HCT116 (cell line): ENCODE measurements around the gene APOA5. TPM values are rescaled to one million over a fixed set of nuclear protein-coding genes. Genes with fewer than 3 reads are reported as not detected.

Experiments used
- ATAC-seq: fragments of 200-7000 bp; cut with Tn5 transposase; 2 replicates; pipeline ENCODE4 v1.9.1; 2020; ENCODE audit warnings: mild to moderate bottlenecking, moderate library complexity
- BruUV-seq: library from RNA; stranded (reverse); fragments of 400-500 nt; replicated peaks from 2 replicates; lab custom pipeline; 2021; lab: Mats Ljungman, UMichigan
- CTCF ChIA-PET: fragments of 300-600 bp; sonication (Branson Sonifier 250); formaldehyde crosslinking; loops from one replicate; lab custom pipeline; 2021; ENCODE audit warnings: antibody characterized with exemption; lab: Charles Lee
- POLR2A ChIA-PET: fragments of 300-600, 350-600 bp; sonication (Branson Sonifier 250); formaldehyde crosslinking; loops from one replicate; lab custom pipeline; 2021; ENCODE audit warnings: antibody characterized with exemption; lab: Charles Lee
- RAD21 ChIA-PET, 2 experiments: fragments of 300-600 bp; sonication (Branson Sonifier 250); formaldehyde crosslinking; loops; one replicate each; lab custom pipeline; 2023; ENCODE audit warnings: low total read pairs in 2 of 2; ENCODE audit not compliant: uncharacterized antibody in 2 of 2, unreplicated experiment in 2 of 2, low non-redundant PET in 1 of 2; lab: Charles Lee
- DNase-seq: peaks from one replicate; pipeline ENCODE4 v3.0.0-alpha.2; 2010; ENCODE audit warnings: low read depth, low spot score
- H2AFZ ChIP-seq: fragments of 200-600 bp; shearing (Covaris generic), sonication (generic); 2 replicates; pipeline ENCODE4 v1.6.1; 2017; ENCODE audit warnings: low read depth, mixed run types, mixed read lengths, antibody characterized with exemption, low read length; ENCODE audit not compliant: poor library complexity, severe bottlenecking
- H3K27ac ChIP-seq: 2 replicates; pipeline ENCODE4 v1.5.1; 2012; ENCODE audit warnings: low read depth, low read length
- H3K27me3 ChIP-seq: fragments of 200-600 bp; sonication (generic); 2 replicates; pipeline ENCODE4 v1.6.1; 2016; ENCODE audit warnings: mixed run types, low read length, mixed read lengths; ENCODE audit not compliant: insufficient read depth
- H3K36me3 ChIP-seq, 2 experiments: fragments of 200-500 bp in 1 of 2; fragments of 200-600 bp in 1 of 2; sonication (Bioruptor generic) in 1 of 2; sonication (generic) in 1 of 2; 2 replicates each; pipeline versions ENCODE4 v1.5.1 to v1.6.1; 2014 to 2016; ENCODE audit warnings: low read length in 2 of 2, inconsistent platforms in 1 of 2, mixed read lengths in 1 of 2, mixed run types in 1 of 2; ENCODE audit not compliant: insufficient read depth in 2 of 2, control insufficient read depth in 1 of 2
- H3K4me1 ChIP-seq, 2 experiments: fragments of 200-600 bp in 1 of 2; sonication (generic) in 1 of 2; 2 replicates each; pipeline versions ENCODE4 v1.5.1 to v1.6.1; 2012 to 2017; ENCODE audit warnings: low read length in 2 of 2, inconsistent platforms in 1 of 2, mild to moderate bottlenecking in 1 of 2, mixed read lengths in 1 of 2, mixed run types in 1 of 2, moderate library complexity in 1 of 2; ENCODE audit not compliant: insufficient read depth in 2 of 2, control insufficient read depth in 1 of 2
- H3K4me2 ChIP-seq: fragments of 200-600 bp; sonication (generic); 2 replicates; pipeline ENCODE4 v1.6.1; 2017; ENCODE audit warnings: mixed run types, low read length, mixed read lengths
- H3K4me3 ChIP-seq, 2 experiments: fragments of 200-600 bp in 1 of 2; sonication (generic) in 1 of 2; replicated peaks in 1 of 2; 2 replicates each; pipeline ENCODE4 v1.5.1; 2011 to 2016; ENCODE audit warnings: low read length in 2 of 2, control low read depth in 1 of 2, low read depth in 1 of 2, mild to moderate bottlenecking in 1 of 2, mixed read lengths in 1 of 2, mixed run types in 1 of 2
- H3K79me2 ChIP-seq: fragments of 200-600 bp; sonication (generic); 2 replicates; pipeline ENCODE4 v1.6.1; 2017; ENCODE audit warnings: mild to moderate bottlenecking, mixed run types, low read length, moderate library complexity, mixed read lengths; ENCODE audit not compliant: insufficient read depth
- H3K9ac ChIP-seq: fragments of 200-600 bp; sonication (generic); 2 replicates; pipeline ENCODE4 v1.6.1; 2016; ENCODE audit warnings: low read length, mixed read lengths
- H3K9me2 ChIP-seq: fragments of 200-600 bp; sonication (generic), shearing (Covaris generic); 2 replicates; pipeline ENCODE4 v1.6.1; 2017; ENCODE audit warnings: mixed run types, mild to moderate bottlenecking, moderate library complexity; ENCODE audit not compliant: insufficient read depth
- H3K9me3 ChIP-seq, 2 experiments: fragments of 200-500 bp in 1 of 2; fragments of 200-600 bp in 1 of 2; sonication (Bioruptor generic) in 1 of 2; sonication (generic) in 1 of 2; 2 replicates each; pipeline ENCODE4 v1.6.1; 2014 to 2017; ENCODE audit warnings: low read length in 2 of 2, mixed read lengths in 2 of 2, inconsistent platforms in 1 of 2, low read depth in 1 of 2, mild to moderate bottlenecking in 1 of 2, mixed run types in 1 of 2, moderate library complexity in 1 of 2; ENCODE audit not compliant: control insufficient read depth in 1 of 2, insufficient read depth in 1 of 2
- H4K20me1 ChIP-seq: fragments of 200-600 bp; sonication (generic), shearing (Covaris generic); 2 replicates; pipeline ENCODE4 v1.6.1; 2017; ENCODE audit warnings: mixed run types, mild to moderate bottlenecking, moderate library complexity; ENCODE audit not compliant: insufficient read depth
- CBX3 ChIP-seq: IDR thresholded peaks from 2 replicates; pipeline ENCODE4 v1.6.1; 2012; ENCODE audit warnings: low read depth
- CEBPB ChIP-seq: IDR thresholded peaks from 2 replicates; pipeline ENCODE4 v1.6.1; 2012; ENCODE audit warnings: low read depth
- EGR1 ChIP-seq: IDR thresholded peaks from 2 replicates; pipeline ENCODE4 v1.6.1; 2012; ENCODE audit warnings: low read depth
- ELF1 ChIP-seq: IDR thresholded peaks from 2 replicates; pipeline ENCODE4 v1.6.1; 2012; ENCODE audit warnings: low read depth, borderline replicate concordance
- EZH2 ChIP-seq: fragments of 200-600 bp; sonication (generic); IDR thresholded peaks from 2 replicates; pipeline ENCODE4 v1.6.1; 2017; ENCODE audit warnings: antibody characterized with exemption, mixed run types
- FOSL1 ChIP-seq: IDR thresholded peaks from 2 replicates; pipeline ENCODE4 v1.6.1; 2012; ENCODE audit warnings: low read depth
- JUND ChIP-seq: IDR thresholded peaks from 2 replicates; pipeline ENCODE4 v1.6.1; 2012
- REST ChIP-seq: IDR thresholded peaks from 2 replicates; pipeline ENCODE4 v1.6.1; 2012; ENCODE audit warnings: low read depth
- SP1 ChIP-seq: IDR thresholded peaks from 2 replicates; pipeline ENCODE4 v1.6.1; 2012; ENCODE audit warnings: low read depth
- YY1 ChIP-seq: IDR thresholded peaks from 2 replicates; pipeline ENCODE4 v1.6.1; 2011; ENCODE audit warnings: low read length, low read depth, moderate library complexity, mild to moderate bottlenecking; ENCODE audit not compliant: insufficient replicate concordance; ENCODE audit errors: extremely low read depth
- intact Hi-C: fragments of 100-400 bp; cut with micrococcal nuclease; formaldehyde crosslinking; loops from 2 replicates; pipeline ENCODE4 v1.10.0; 2022
- total RNA-seq: library from RNA; stranded (reverse); gene quantifications from one replicate; pipeline ENCODE4 v1.2.1, GENCODE V29; 2021; ENCODE audit not compliant: unreplicated experiment
- TF ChIP-seq, protein P1 (sequence below): IDR thresholded peaks from 2 replicates; pipeline ENCODE4 v1.6.1; 2011; ENCODE audit warnings: mild to moderate bottlenecking, low read length, moderate library complexity; ENCODE audit not compliant: insufficient replicate concordance; ENCODE audit errors: extremely low read depth

Gene APOA5
- total RNA-seq, 1 experiment from 2014 or later, result 0.12 TPM

DNA sequence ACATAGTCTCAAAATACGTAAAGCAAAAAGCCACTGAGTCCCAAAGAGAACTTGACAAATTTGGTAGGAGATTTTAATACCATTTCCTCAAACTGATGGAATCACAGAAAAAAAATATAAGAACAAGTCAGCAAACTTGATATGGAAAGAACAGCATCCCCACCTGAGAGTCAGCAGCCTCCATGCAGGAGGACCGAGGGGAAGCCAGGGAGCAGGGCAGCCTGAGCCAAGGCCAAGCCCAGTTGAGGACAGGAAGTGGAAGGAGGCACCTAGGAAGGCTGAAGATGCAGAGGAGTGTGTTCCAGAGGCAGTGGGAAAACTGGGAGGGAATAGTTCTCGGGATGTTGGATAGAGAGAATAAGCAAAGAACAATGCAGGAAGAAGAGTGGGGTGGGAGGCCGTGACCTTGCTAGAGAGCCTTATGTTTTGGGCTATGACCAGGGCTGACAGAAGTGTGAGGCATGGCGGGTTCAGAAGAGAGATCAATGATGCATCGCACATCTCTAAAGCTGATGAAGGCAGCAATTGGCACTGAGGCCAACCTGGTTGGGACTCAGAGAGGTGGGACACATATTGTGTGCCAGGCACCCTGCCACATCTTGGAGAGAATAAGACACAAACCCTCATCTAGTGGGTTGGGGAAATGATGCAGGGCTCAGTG is 16.1 kb upstream of the APOA5 start (continued):
- TF ChIP-seq REST, result no peak
- TF ChIP-seq SP1, result no peak
- TF ChIP-seq JUND, result no peak
- TF ChIP-seq EZH2, result no peak
- TF ChIP-seq YY1, result no peak

- no peaks in the 10 kb centered on the region for H3K36me3 ChIP-seq
- CTCF ChIA-PET, result no interaction called here
- RAD21 ChIA-PET, result no interaction called here
- no peak overlapping the region for H3K4me2 ChIP-seq
- no TSS peak for BruUV-seq
- ATAC-seq (no peak), DNase-seq (no peak)
- TF ChIP-seq EGR1, result no peak
- TF ChIP-seq FOSL1, result no peak
- no peak for TF ChIP-seq ELF1
- TF ChIP-seq YY1, result no peak
- no peak for TF ChIP-seq CEBPB
- TF ChIP-seq REST, result no peak
- TF ChIP-seq CBX3, result no peak
- TF ChIP-seq, protein P1, sequence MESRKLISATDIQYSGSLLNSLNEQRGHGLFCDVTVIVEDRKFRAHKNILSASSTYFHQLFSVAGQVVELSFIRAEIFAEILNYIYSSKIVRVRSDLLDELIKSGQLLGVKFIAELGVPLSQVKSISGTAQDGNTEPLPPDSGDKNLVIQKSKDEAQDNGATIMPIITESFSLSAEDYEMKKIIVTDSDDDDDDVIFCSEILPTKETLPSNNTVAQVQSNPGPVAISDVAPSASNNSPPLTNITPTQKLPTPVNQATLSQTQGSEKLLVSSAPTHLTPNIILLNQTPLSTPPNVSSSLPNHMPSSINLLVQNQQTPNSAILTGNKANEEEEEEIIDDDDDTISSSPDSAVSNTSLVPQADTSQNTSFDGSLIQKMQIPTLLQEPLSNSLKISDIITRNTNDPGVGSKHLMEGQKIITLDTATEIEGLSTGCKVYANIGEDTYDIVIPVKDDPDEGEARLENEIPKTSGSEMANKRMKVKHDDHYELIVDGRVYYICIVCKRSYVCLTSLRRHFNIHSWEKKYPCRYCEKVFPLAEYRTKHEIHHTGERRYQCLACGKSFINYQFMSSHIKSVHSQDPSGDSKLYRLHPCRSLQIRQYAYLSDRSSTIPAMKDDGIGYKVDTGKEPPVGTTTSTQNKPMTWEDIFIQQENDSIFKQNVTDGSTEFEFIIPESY, result no peak
- TF ChIP-seq JUND, result no peak
- no peak overlapping the region for H2AFZ ChIP-seq
- H3K4me3 ChIP-seq, result no peak overlapping the region
- intact Hi-C loops, result no loop called here
- no peak overlapping the region for H3K9ac ChIP-seq
- no peaks in the 10 kb centered on the region for H4K20me1 ChIP-seq
- H3K4me1 ChIP-seq, result no peaks in the 10 kb centered on the region
- POLR2A ChIA-PET, result no interaction called here
- H3K27ac ChIP-seq, result no peak overlapping the region
- no peaks in the 10 kb centered on the region for H3K79me2 ChIP-seq
- no peaks in the 10 kb centered on the region for H3K9me3 ChIP-seq
- H3K9me2 ChIP-seq, result no peaks in the 10 kb centered on the region
- no peaks in the 10 kb centered on the region for H3K27me3 ChIP-seq
Measured at GRCh38 chr11:116804001-116804400, 12.3 kb upstream of the APOA5 start.
